GM12878 (cell line): ENCODE data around the gene PRSS27. TPM values are rescaled to one million over a fixed set of nuclear protein-coding genes. Genes with fewer than 3 reads are reported as not detected.

Experiments
- CEBPB ChIP-seq, 2 experiments: fragments of 150-350 bp in 1 of 2; IDR thresholded peaks; 2 replicates each; pipeline ENCODE4 v1.6.1; 2012 to 2014; ENCODE audit warnings: low read depth in 2 of 2, low read length in 2 of 2, borderline replicate concordance in 1 of 2, inconsistent platforms in 1 of 2
- HCFC1 ChIP-seq: fragments of 150-350 bp; IDR thresholded peaks from 2 replicates; pipeline ENCODE4 v1.6.1; 2014; ENCODE audit warnings: low read length
- MAX ChIP-seq: IDR thresholded peaks from 2 replicates; pipeline ENCODE4 v1.6.1; 2012; ENCODE audit warnings: low read depth, low read length, improper control_type of control experiment
- MEF2B ChIP-seq: fragments of 450-650 bp; IDR thresholded peaks from 2 replicates; pipeline ENCODE4 v1.6.1; 2018; ENCODE audit warnings: mild to moderate bottlenecking, moderate library complexity; ENCODE audit not compliant: partially characterized antibody, poor library complexity, severe bottlenecking
- MTA3 ChIP-seq: IDR thresholded peaks from 2 replicates; pipeline ENCODE4 v1.6.1; 2012; ENCODE audit warnings: low read length, inconsistent platforms, borderline replicate concordance
- NFIC ChIP-seq: IDR thresholded peaks from 2 replicates; pipeline ENCODE4 v1.6.1; 2012; ENCODE audit warnings: low read depth, mild to moderate bottlenecking, inconsistent platforms, low read length, moderate library complexity
- PAX5 ChIP-seq: IDR thresholded peaks from 2 replicates; pipeline ENCODE4 v1.6.1; 2011; ENCODE audit warnings: low read depth, low read length, borderline replicate concordance
- RELA ChIP-seq: fragments of 450-650 bp; IDR thresholded peaks from 2 replicates; pipeline ENCODE4 v1.8.0; 2014; ENCODE audit warnings: borderline replicate concordance; ENCODE audit not compliant: partially characterized antibody
- RFX5 ChIP-seq: IDR thresholded peaks from 2 replicates; pipeline ENCODE4 v1.6.1; 2011; ENCODE audit warnings: low read depth, low read length, improper control_type of control experiment
- TARDBP ChIP-seq: IDR thresholded peaks from 2 replicates; pipeline ENCODE4 v1.6.1; 2016; ENCODE audit warnings: borderline replicate concordance
- YY1 ChIP-seq: IDR thresholded peaks from 2 replicates; pipeline ENCODE4 v1.6.1; 2011; ENCODE audit warnings: low read depth, mild to moderate bottlenecking, low read length
- ZBTB33 ChIP-seq: fragments of 450-650 bp; IDR thresholded peaks from 2 replicates; pipeline ENCODE4 v1.6.1; 2017; ENCODE audit warnings: mild to moderate bottlenecking
- ZNF592 ChIP-seq: fragments of 450-650 bp; IDR thresholded peaks from 2 replicates; pipeline ENCODE4 v1.6.1; 2017; ENCODE audit warnings: mild to moderate bottlenecking, moderate library complexity
- polyA plus RNA-seq, 11 experiments: library from polyadenylated mRNA; depleted of rRNA in 4 of 11; unstranded in 6 of 11; stranded (reverse) in 5 of 11; fragments of >200 nt; fragmentation: Nextera tagmentation in 4 of 11; fragmentation: Illumina TruSeq in 1 of 11; extraction: Ambion mirVana in 4 of 11; extraction: Trizol in 1 of 11; gene quantifications; 1 replicate in 1 of 11; 2 replicates in 10 of 11; pipeline versions ENCODE4 v1.2.1 to v1.2.3, GENCODE V29; 2011 to 2016; ENCODE audit warnings: inconsistent platforms in 2 of 11, missing spikeins in 2 of 11, low read depth in 1 of 11
- total RNA-seq, 4 experiments: library from RNA; depleted of rRNA in 3 of 4; stranded (reverse); fragments of >200 nt in 3 of 4; fragmentation: Illumina TruSeq in 1 of 4; extraction: Trizol in 1 of 4; gene quantifications; 2 replicates each; pipeline versions ENCODE4 v1.2.1 to v1.2.3, GENCODE V29; 2013 to 2021
- TF ChIP-seq, protein P1 (sequence below): fragments of 450-650 bp; IDR thresholded peaks from 2 replicates; pipeline ENCODE4 v1.6.1; 2014; ENCODE audit warnings: mild to moderate bottlenecking
- TF ChIP-seq, protein P2 (sequence below): fragments of 450-650 bp; formaldehyde crosslinking; IDR thresholded peaks from 2 replicates; pipeline ENCODE4 v1.5.0; 2022; ENCODE audit warnings: mild to moderate bottlenecking, missing genetic modification characterization

PRSS27 gene
- total and polyA plus RNA-seq, 10 of the 15 experiments (the other 5 are each of a cell fraction or from before 2014, with no cell fraction given), result 0.18 to 1.8 (median 0.51) TPM; not detected in 2

DNA sequence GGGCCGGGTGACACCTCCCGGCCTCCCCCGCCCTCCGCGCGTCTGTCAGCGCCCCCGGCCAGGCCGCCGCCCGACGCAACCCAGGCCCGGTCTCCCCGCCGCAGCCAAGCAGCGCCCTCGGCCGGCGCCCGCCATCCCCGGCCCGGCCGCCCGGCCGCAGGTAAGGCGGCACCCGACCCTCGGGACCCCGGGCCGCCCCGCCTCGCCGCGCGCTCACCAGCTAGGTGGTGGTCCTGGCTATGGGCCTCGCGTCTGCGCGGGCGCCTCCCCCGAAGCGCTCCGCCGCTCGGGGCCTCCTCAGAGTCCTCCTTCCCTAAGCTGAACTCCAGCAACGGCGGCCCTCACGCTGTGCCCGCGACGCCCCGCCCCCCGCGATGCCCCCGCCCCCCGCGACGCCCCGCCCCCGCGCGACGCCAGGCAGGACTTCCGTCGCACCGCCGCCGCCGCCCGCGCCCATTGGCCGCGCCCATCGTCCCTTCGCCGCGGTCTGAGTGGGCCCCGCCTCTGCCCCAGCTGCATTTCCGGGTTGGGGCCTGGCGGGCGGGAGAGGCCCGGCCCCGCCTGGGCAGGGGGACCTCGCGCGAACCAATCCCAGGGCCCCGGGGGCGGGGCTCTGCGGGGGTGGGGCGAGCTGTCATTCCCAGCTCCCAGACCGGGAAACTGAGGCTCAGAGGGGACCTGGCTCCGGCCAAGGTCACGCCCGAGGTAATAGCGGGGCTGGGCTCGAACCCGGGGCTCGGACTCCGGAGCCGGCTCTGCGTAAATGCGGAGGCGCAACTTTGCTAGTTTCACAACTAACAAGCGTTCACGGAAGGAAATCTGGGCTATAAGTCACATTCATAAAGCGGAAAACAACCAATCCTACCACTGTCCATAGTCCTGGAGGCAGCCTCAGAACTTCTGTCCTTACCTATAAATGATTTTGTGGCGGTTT lies 46.7 kb downstream of the PRSS27 start (continued):
- TF ChIP-seq RELA, result no peak
- no peak for TF ChIP-seq PAX5
- no peak for TF ChIP-seq MEF2B
- TF ChIP-seq ZNF592, result no peak
- no peak for TF ChIP-seq TARDBP
- TF ChIP-seq MAX, result no peak
- TF ChIP-seq MTA3, result no peak
- TF ChIP-seq ZBTB33, result no peak
- peak; percentile 52; the same call in 1 of the 2 replicates for TF ChIP-seq YY1
- no peak for TF ChIP-seq NFIC
- TF ChIP-seq, protein P1, sequence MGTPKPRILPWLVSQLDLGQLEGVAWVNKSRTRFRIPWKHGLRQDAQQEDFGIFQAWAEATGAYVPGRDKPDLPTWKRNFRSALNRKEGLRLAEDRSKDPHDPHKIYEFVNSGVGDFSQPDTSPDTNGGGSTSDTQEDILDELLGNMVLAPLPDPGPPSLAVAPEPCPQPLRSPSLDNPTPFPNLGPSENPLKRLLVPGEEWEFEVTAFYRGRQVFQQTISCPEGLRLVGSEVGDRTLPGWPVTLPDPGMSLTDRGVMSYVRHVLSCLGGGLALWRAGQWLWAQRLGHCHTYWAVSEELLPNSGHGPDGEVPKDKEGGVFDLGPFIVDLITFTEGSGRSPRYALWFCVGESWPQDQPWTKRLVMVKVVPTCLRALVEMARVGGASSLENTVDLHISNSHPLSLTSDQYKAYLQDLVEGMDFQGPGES, result no peak
- no peak for TF ChIP-seq CEBPB (IDR thresholded peaks at IDR 0.05; ENCODE audit: borderline replicate concordance in 1 of 2, low read depth in 2 of 2, low read length in 2 of 2)
- no peak for TF ChIP-seq RFX5
- peak; percentile 34; the same call in 1 of the 2 replicates for TF ChIP-seq HCFC1
- TF ChIP-seq, protein P2, sequence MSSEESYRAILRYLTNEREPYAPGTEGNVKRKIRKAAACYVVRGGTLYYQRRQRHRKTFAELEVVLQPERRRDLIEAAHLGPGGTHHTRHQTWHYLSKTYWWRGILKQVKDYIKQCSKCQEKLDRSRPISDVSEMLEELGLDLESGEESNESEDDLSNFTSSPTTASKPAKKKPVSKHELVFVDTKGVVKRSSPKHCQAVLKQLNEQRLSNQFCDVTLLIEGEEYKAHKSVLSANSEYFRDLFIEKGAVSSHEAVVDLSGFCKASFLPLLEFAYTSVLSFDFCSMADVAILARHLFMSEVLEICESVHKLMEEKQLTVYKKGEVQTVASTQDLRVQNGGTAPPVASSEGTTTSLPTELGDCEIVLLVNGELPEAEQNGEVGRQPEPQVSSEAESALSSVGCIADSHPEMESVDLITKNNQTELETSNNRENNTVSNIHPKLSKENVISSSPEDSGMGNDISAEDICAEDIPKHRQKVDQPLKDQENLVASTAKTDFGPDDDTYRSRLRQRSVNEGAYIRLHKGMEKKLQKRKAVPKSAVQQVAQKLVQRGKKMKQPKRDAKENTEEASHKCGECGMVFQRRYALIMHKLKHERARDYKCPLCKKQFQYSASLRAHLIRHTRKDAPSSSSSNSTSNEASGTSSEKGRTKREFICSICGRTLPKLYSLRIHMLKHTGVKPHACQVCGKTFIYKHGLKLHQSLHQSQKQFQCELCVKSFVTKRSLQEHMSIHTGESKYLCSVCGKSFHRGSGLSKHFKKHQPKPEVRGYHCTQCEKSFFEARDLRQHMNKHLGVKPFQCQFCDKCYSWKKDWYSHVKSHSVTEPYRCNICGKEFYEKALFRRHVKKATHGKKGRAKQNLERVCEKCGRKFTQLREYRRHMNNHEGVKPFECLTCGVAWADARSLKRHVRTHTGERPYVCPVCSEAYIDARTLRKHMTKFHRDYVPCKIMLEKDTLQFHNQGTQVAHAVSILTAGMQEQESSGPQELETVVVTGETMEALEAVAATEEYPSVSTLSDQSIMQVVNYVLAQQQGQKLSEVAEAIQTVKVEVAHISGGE (CRISPR knock-in tag), result no peak
